Chondrocyte (in vitro differentiated cells): ENCODE data around the gene IFFO2. TPM values are rescaled to one million over a fixed set of nuclear protein-coding genes. Genes with fewer than 3 reads are reported as not detected.

Experiments used
- DNase-seq: peaks from one replicate; pipeline ENCODE4 v3.0.0; 2021; ENCODE audit warnings: mixed read lengths, low spot score
- H3K27ac Mint-ChIP-seq: one replicate; pipeline ENCODE4 v1.8.0; 2021; ENCODE audit warnings: mild to moderate bottlenecking, moderate library complexity, mixed read lengths; ENCODE audit not compliant: unreplicated experiment
- H3K27me3 Mint-ChIP-seq: 2 replicates; pipeline ENCODE4 v1.8.0; 2021; ENCODE audit warnings: low read depth, mixed read lengths
- H3K36me3 Mint-ChIP-seq: 2 replicates; pipeline ENCODE4 v1.8.0; 2021; ENCODE audit warnings: low read depth, mixed read lengths
- H3K4me1 Mint-ChIP-seq: 2 replicates; pipeline ENCODE4 v1.8.0; 2021; ENCODE audit warnings: low read depth, mild to moderate bottlenecking, mixed read lengths
- H3K4me3 Mint-ChIP-seq: one replicate; pipeline ENCODE4 v1.8.0; 2021; ENCODE audit warnings: mild to moderate bottlenecking, moderate library complexity, mixed read lengths; ENCODE audit not compliant: unreplicated experiment
- H3K9me3 Mint-ChIP-seq: 2 replicates; pipeline ENCODE4 v1.8.0; 2021; ENCODE audit warnings: low read depth, mixed read lengths
- CTCF ChIP-seq: fragments of 200-600 bp; sonication (generic); IDR thresholded peaks from 2 replicates; pipeline ENCODE4 v1.5.0; 2021; ENCODE audit warnings: antibody characterized with exemption, mild to moderate bottlenecking, moderate library complexity
- total RNA-seq: library from RNA; stranded (reverse); gene quantifications from 3 replicates; pipeline ENCODE4 v1.2.1, GENCODE V29; 2021

Gene IFFO2
- total RNA-seq, 1 donor from 2014 or later = 18.9 TPM

- no peaks in the 10 kb centered on the region for H3K27me3 Mint-ChIP-seq
- peak within 1 kb of the TSS; percentile 96 for H3K4me3 Mint-ChIP-seq
- peak within 1 kb of the TSS; percentile 98 for H3K27ac Mint-ChIP-seq
- peaks cover 18% of the 10 kb centered on the region for H3K4me1 Mint-ChIP-seq
- H3K9me3 Mint-ChIP-seq = no peaks in the 10 kb centered on the region
- TF ChIP-seq CTCF = no peak
- H3K36me3 Mint-ChIP-seq = no peaks in the 10 kb centered on the region
- peak; percentile 97 for DNase-seq
These were observed 53.8 kb downstream of the IFFO2 start, which contains the start of gene ALDH4A1 for GRCh38 chr1:18902523-18903290. Gene ALDH4A1, minus strand, starts transcription at chr1:18902555. Its CDS starts 32 bp downstream, at chr1:18902523.

GRCh38 chr1:18901952-18902522 lies 54.4 kb downstream of the IFFO2 start:
- peaks cover 18% of the 10 kb centered on the region for H3K4me1 Mint-ChIP-seq
- H3K4me3 Mint-ChIP-seq = peak overlapping the region; percentile 96
- no peaks in the 10 kb centered on the region for H3K36me3 Mint-ChIP-seq
- peak overlapping the region; percentile 98 for H3K27ac Mint-ChIP-seq
- no peak for TF ChIP-seq CTCF
- peak; percentile 90 for DNase-seq
- no peaks in the 10 kb centered on the region for H3K27me3 Mint-ChIP-seq
- H3K9me3 Mint-ChIP-seq = no peaks in the 10 kb centered on the region

GRCh38 chr1:18901147-18901951 lies 55.1 kb downstream of the IFFO2 start:
- no peaks in the 10 kb centered on the region for H3K36me3 Mint-ChIP-seq

GRCh38 chr1:18900303-18900841 lies 56.1 kb downstream of the IFFO2 start:
- Mint-ChIP-seq H3K4me1 (peaks cover 18% of the 10 kb centered on the region), H3K27ac (no peak overlapping the region), H3K9me3 (no peaks in the 10 kb centered on the region), H3K4me3 (no peak overlapping the region), H3K36me3 (no peaks in the 10 kb centered on the region), H3K27me3 (no peaks in the 10 kb centered on the region)
- TF ChIP-seq CTCF = no peak
- DNase-seq = no peak

More at GRCh38 chr1:18901147-18901951, 55.1 kb downstream of the IFFO2 start:
- TF ChIP-seq CTCF = no peak
- peak overlapping the region; percentile 96 for H3K4me3 Mint-ChIP-seq
- H3K4me1 Mint-ChIP-seq = peaks cover 18% of the 10 kb centered on the region
- no peak for DNase-seq
- H3K9me3 Mint-ChIP-seq = no peaks in the 10 kb centered on the region
- no peaks in the 10 kb centered on the region for H3K27me3 Mint-ChIP-seq
- peak overlapping the region; percentile 98 for H3K27ac Mint-ChIP-seq
